Measurements from ENCODE around the gene ARPC4. TPM values are rescaled to one million over a fixed set of nuclear protein-coding genes. Genes with fewer than 3 reads are reported as not detected.

The ARPC4 gene
- total RNA-seq, 2 donors from 2014 or later, result 69.0 to 89.6 TPM

DNA sequence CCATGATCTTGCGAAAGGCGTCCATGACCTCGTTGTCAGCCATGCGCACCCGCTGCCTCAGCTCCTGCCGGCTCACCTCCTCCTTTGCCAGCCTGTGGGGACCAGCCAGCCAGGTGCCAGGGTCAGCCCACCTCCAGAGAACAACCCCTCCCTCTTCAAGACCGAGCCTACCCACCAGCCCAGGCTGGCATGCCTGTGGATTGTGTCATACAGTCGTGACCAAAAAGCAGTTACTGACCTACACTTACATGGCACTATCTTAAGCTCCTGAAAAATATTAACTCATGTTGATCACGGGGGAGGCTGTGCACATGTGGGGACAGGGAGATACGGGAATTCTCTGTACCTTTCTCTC, 12.4 kb upstream of the ARPC4 start:
- TF ChIP-seq, protein P1, sequence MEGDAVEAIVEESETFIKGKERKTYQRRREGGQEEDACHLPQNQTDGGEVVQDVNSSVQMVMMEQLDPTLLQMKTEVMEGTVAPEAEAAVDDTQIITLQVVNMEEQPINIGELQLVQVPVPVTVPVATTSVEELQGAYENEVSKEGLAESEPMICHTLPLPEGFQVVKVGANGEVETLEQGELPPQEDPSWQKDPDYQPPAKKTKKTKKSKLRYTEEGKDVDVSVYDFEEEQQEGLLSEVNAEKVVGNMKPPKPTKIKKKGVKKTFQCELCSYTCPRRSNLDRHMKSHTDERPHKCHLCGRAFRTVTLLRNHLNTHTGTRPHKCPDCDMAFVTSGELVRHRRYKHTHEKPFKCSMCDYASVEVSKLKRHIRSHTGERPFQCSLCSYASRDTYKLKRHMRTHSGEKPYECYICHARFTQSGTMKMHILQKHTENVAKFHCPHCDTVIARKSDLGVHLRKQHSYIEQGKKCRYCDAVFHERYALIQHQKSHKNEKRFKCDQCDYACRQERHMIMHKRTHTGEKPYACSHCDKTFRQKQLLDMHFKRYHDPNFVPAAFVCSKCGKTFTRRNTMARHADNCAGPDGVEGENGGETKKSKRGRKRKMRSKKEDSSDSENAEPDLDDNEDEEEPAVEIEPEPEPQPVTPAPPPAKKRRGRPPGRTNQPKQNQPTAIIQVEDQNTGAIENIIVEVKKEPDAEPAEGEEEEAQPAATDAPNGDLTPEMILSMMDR (IDR thresholded peaks at IDR 0.05), result no peak

DNA sequence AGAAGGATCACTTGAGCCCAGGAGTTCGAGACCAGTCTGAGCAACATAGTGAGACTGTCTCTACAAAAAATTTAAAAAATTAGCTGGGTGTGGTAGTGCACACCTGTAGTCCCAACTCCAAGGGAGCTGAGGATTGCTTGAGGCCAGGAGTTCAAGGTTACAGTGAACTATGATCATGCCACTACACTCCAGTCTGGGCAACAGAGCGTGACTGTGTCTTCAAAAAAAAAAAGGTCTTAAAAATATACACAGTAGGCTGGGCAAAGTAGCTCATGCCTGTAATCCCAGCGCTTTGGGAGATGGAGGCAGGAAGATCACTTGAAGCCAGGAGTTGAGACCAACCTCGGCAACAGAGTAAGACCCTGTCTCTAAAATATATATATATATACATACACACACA, 12.0 kb upstream of the ARPC4 start:
- H3K4me3 ChIP-seq, result no peak overlapping the region
- no peaks in the 10 kb centered on the region for H3K27me3 ChIP-seq
- H3K4me1 ChIP-seq, result no peaks in the 10 kb centered on the region
- H3K27ac ChIP-seq, result no peak overlapping the region
- no peak for DNase-seq (ENCODE audit: low spot score)
- H3K36me3 ChIP-seq, result peaks cover 48% of the 10 kb centered on the region
- TF ChIP-seq, protein P1 (IDR thresholded peaks at IDR 0.05), result no peak
- no peaks in the 10 kb centered on the region for H3K9me3 ChIP-seq

More for the DNA sequence above, 12.4 kb upstream of the ARPC4 start:
- no peak for DNase-seq (ENCODE audit: low spot score)
- Histone ChIP-seq H3K4me1 (no peaks in the 10 kb centered on the region), H3K4me3 (no peak overlapping the region), H3K36me3 (peaks cover 43% of the 10 kb centered on the region), H3K27me3 (no peaks in the 10 kb centered on the region), H3K27ac (no peak overlapping the region), H3K9me3 (no peaks in the 10 kb centered on the region)

DNA sequence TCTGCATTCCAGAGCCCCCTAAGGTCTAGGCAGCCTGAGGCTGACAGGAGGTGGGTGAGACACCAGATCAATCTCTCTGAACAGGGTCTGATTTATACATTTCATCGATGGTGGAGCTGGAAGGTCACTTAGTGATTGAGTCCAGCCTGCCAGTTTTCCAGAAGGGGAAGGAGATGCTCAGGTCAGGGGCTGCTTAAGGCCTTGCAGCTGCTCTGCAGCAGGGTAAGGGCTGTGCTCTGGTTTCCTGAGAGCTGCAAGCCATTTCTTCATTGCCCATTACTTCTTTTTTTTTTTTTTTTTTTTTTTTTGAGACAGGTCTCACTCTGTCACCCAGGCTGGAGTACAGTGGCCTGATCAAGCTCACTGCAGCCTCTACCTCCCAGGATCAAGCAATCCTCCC, 11.3 kb upstream of the ARPC4 start:
- TF ChIP-seq, protein P1 (IDR thresholded peaks at IDR 0.05), result no peak
- no peaks in the 10 kb centered on the region for H3K4me1 ChIP-seq
- peaks cover 54% of the 10 kb centered on the region for H3K36me3 ChIP-seq
- no peak for DNase-seq (ENCODE audit: low spot score)
- H3K27ac ChIP-seq, result no peak overlapping the region
- no peaks in the 10 kb centered on the region for H3K9me3 ChIP-seq
- no peak overlapping the region for H3K4me3 ChIP-seq
- no peaks in the 10 kb centered on the region for H3K27me3 ChIP-seq

DNA sequence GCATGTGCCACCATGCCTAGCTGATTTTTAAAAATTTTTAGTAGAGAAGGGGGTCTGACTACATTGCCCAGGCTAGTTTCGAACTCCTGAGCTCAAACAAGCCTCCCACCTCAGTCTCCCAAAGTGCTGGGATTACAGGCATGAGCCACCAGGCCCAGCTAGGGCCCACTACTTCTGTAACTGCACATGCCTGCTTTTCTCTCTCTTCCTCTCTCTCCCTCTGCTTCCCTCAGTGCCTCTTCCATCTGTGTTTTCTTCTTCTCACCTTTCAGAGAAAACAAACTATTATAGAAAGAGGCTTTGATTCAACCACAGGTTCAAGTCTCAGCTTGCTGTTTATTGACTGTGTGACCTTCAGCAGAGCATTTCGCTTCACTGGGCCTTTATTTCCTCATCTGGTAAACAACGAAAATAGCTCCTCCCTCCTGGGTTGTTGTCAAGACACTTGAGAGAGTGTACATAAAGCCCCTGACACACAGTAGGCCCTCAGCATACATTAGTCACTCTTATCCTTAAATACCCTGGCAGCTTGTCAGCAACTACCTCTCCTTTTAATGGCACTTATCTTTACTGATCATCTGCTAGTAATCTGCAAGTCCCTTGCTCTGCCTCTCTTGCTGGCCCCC, 10.8 kb upstream of the ARPC4 start:
- Histone ChIP-seq H3K36me3 (peaks cover 60% of the 10 kb centered on the region), H3K27me3 (no peaks in the 10 kb centered on the region), H3K27ac (no peak overlapping the region), H3K4me3 (no peak overlapping the region), H3K9me3 (no peaks in the 10 kb centered on the region), H3K4me1 (no peaks in the 10 kb centered on the region)
- no peak for DNase-seq (ENCODE audit: low spot score)
- TF ChIP-seq, protein P1 (IDR thresholded peaks at IDR 0.05), result no peak

DNA sequence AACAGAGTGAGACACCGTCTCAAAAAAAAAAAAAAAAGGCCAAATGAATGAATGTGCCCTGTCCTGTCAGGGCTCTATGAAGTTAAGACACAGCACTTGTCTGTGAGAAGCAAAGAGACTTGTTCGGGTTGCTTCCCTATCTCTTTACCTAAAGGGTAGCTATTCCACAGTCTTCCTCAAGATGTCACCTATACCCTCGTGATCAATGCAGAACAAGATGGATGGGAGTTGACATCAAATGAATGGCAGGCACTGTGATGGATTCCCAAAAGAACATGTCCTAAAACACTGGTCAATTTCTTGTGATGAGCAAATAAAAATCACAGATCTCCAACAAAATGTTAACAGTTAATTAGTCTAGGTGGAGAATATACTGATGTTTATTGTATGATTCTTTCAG, 10.1 kb upstream of the ARPC4 start:
- Histone ChIP-seq H3K36me3 (peaks cover 65% of the 10 kb centered on the region), H3K27me3 (no peaks in the 10 kb centered on the region), H3K27ac (no peak overlapping the region), H3K4me3 (no peak overlapping the region), H3K4me1 (no peaks in the 10 kb centered on the region), H3K9me3 (no peaks in the 10 kb centered on the region)
- TF ChIP-seq, protein P1 (IDR thresholded peaks at IDR 0.05), result no peak
- DNase-seq (ENCODE audit: low spot score), result no peak

DNA sequence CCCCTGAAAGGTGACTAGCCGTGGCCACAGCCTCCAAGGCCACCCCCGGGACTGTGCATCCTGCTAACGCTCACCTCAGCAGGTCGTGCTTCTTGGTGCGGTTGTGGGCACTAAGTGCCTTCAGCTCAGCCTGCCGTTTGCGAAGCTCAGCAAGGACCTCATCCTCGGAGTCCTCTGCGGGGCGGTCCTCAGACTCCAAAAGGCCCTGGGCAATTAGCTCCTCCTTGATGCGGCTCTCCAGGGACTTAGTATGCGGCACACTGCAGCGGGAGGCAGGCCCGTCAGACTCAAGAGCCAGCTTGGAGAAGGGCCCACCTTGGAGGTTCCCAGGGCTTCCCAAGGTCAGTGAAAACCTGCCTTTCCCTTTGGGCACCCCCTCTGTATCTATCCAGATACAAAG, 8.9 kb upstream of the ARPC4 start:
- no peak overlapping the region for H3K4me3 ChIP-seq
- H3K9me3 ChIP-seq, result no peaks in the 10 kb centered on the region
- no peak overlapping the region for H3K27ac ChIP-seq
- peaks cover 70% of the 10 kb centered on the region for H3K36me3 ChIP-seq
- TF ChIP-seq, protein P1 (IDR thresholded peaks at IDR 0.05), result no peak
- no peak for DNase-seq (ENCODE audit: low spot score)
- H3K4me1 ChIP-seq, result no peaks in the 10 kb centered on the region
- H3K27me3 ChIP-seq, result no peaks in the 10 kb centered on the region
